ENCODE measurements around the gene PLPP4.

- TF ChIP-seq PAX5 (IDR thresholded peaks at IDR 0.05; ENCODE audit: insufficient read depth, low read length, severe bottlenecking) (no peak), POLR2A (IDR thresholded peaks at IDR 0.05; ENCODE audit: low read depth, low read length) (no peak), POLR2AphosphoS5 (IDR thresholded peaks at IDR 0.05; ENCODE audit: low read depth, low read length) (no peak)
These were observed 118.4 kb downstream of the PLPP4 start for GRCh38 chr10:120575411-120575810.
